Retina (tissue), 1 donor: ENCODE results near the gene INO80.

ENCODE experiments used
- DNase-seq: peaks from one replicate; pipeline ENCODE4 v3.0.0-alpha.2; 2016

Gene INO80

GRCh38 chr15:40942878-40943277 lies 173.2 kb downstream of the INO80 start:
- no peak for DNase-seq

GRCh38 chr15:40942337-40942854 lies 173.7 kb downstream of the INO80 start:
- no peak for DNase-seq

- DNase-seq: peak; percentile 81
Observed at GRCh38 chr15:40941528-40942336, 174.3 kb downstream of the INO80 start.

DNA sequence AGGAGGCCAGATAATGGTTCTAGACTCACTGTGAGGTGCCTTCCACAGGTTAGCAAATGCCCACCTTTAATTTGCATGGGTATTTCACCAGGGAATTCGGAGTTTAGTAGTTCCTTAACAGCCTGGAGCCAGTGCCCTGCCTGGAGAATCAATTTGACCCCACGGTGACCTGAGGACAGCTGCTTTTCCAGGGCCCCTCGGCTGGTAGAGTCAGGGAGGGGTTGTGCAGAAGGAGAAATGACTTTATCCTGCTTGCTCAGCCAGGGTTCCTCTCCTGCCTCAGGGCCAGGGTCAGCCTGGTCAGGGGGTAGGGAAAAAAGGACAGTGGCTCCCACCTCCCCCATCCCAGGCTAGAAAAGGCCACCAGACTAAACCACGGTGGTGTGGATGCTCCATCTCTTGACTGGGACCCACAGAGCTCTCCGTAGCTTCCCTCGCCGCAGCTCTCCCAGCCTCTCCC lies 175.0 kb downstream of the INO80 start:
- DNase-seq: peak; percentile 80

GRCh38 chr15:40940296-40940801 lies 175.7 kb downstream of the INO80 start:
- DNase-seq: peak; percentile 40

- DNase-seq: no peak
Observed at GRCh38 chr15:40938536-40938870, 177.6 kb downstream of the INO80 start.

DNA sequence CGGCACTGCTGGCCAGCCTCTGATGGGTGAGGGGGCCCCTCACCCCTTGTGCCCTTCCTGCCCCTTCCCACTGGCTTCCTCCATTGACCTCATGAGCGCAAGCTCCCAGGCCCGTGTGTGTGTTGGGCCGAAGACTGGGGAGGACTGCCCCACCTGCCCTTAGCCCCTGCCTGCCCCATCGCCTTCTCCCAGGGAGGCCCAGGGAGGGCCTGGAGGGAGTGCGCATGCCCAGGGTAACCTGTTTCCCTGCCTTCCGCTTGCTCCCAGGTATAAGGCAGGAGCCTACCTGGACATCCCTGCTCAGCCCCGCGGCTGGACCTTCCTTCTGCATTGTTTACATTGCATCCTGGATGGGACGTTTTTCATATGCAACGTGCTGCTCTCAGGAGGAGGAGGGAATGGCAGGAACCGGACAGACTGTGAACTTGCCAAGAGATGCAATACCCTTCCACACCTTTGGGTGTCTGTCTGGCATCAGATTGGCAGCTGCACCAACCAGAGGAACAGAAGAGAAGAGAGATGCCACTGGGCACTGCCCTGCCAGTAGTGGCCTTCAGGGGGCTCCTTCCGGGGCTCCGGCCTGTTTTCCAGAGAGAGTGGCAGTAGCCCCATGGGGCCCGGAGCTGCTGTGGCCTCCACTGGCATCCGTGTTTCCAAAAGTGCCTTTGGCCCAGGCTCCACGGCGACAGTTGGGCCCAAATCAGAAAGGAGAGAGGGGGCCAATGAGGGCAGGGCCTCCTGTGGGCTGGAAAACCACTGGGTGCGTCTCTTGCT lies 178.1 kb downstream of the INO80 start:
- DNase-seq: no peak

DNA sequence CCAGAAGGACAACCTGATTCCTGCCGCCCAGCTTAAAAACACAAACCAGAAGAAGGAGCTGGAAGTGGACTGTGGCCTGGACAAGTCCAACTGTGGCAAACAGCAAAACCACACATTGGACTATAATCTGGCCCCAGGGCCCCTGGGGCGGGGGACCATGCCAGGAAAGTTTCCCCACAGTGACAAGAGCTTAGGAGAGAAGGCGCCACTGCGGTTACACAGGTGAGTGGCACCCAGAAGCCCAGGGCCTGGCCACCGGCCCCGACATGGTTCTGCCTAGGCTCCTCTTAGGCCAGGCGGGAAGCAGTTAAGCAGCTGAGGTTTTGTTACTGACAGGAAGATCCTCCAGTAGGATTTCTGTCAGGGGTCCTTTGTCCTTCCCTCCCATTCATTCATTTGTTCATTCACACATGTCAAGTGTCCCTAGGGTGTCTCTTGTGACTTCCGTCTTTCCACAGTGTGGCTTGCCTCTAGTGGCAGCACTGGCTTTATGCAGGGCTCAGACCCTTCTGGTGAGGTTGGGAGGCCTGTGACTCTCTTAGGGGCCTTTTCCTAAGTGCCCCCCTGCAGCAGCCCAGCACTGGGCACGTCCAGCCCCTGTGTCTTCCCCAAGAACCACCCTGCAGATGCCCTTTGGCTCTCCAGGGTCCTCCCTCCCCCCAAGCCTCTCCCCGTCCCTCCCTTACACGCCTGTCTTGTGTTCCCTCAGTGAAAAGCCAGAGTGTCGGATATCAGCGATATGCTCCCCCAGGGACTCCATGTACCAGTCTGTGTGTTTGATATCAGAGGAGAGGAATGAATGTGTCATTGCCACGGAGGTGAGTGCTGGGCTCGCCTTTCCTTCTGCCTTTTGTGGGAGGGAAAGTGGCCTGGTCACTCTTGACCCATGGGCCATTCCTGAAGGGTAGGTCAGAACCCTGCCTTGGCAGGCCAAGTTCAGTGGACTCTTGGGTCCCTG lies 179.1 kb downstream of the INO80 start:
- DNase-seq: peak; percentile 59

GRCh38 chr15:40936234-40936708 lies 179.8 kb downstream of the INO80 start:
- DNase-seq: no peak

GRCh38 chr15:40934457-40934856 lies 181.6 kb downstream of the INO80 start:
- DNase-seq: no peak

DNA sequence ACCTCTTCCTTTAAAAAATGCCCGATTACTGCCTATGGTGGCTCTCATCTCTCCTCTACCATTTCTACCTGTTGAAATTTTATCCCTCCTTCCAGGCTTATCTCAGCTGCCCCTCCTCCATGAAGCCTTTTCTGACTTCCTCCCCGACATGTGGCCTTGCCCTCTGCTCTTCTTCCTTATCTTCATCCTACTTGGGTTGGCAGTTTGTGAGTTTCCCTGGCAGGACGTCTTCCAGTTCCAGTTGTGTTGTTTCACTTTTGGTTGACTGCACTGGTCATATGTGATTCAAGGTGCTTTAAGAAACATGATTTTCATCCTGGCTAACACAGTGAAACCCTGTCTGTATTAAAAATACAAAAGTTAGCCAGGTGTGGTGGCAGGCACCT lies 182.6 kb downstream of the INO80 start:
- no peak for DNase-seq

- no peak for DNase-seq
Observed at GRCh38 chr15:40932649-40933516, 183.2 kb downstream of the INO80 start.

DNA sequence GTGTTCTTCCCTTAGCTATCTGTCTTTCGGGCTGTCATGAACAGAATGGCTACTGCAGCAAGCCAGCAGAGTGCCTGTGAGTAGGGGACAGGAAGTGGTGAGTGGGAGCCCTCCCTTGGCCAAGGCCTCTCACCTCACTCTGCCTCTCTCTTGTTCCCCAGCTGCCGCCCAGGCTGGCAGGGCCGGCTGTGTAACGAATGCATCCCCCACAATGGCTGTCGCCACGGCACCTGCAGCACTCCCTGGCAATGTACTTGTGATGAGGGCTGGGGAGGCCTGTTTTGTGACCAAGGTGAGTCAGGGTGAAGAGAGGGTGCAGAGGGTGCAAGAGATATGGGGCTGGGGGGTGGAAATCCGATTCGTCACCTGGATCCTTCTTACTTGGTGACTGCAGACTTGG lies 183.9 kb downstream of the INO80 start:
- no peak for DNase-seq

GRCh38 chr15:40931300-40932142 lies 184.6 kb downstream of the INO80 start:
- DNase-seq: no peak

DNA sequence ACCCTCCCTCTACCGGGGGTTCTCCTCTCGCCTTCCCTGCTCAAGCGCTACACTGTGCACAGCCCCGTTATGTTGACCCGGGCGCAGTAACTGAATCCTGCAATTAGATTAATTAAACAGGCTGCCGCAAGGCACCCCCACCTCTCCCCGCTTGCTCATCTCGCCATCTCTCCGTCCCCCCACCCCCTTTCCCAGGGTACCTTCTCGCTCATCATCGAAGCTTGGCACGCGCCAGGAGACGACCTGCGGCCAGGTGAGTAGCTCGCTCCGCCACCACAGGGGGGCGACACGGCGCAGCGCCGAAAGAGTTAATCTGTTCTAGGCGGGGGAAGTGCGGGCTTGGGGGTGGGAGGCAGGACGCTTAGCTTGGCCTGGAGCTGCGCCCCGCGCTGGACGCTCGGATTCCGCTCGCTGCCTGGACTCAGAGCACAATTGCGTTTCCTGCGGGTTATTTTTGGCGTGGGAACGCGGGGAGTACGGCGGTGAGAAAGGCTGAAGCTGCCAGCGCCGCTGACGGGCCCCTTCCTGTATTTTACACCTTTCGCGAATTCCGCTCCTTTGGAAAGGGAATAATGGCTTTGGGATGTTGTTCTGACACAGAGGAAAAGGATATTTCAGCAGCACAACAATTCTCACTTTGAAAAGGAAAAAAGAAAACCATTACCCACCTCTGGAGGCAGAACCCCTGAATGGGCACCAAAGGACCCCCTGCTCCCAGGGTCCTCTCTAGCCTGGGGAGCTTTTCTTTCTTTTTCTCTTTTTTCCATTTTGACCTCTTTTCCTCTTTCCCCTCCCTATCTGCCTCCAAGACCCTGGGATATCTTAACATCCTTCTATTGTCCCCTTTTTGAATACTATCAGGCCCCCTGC lies 185.4 kb downstream of the INO80 start:
- peak; percentile 71 for DNase-seq

GRCh38 chr15:40929660-40930429 lies 186.2 kb downstream of the INO80 start:
- peak; percentile 90 for DNase-seq
